ENCODE data around the gene CEP85. TPM values are rescaled to one million over a fixed set of nuclear protein-coding genes. Genes with fewer than 3 reads are reported as not detected.

The CEP85 gene
- total and polyA plus RNA-seq, 9 of the 15 experiments (the other 6 are each of a cell fraction or from before 2014, with no cell fraction given): 42.1 to 140 (median 92.6) TPM

- TF ChIP-seq, protein P1, sequence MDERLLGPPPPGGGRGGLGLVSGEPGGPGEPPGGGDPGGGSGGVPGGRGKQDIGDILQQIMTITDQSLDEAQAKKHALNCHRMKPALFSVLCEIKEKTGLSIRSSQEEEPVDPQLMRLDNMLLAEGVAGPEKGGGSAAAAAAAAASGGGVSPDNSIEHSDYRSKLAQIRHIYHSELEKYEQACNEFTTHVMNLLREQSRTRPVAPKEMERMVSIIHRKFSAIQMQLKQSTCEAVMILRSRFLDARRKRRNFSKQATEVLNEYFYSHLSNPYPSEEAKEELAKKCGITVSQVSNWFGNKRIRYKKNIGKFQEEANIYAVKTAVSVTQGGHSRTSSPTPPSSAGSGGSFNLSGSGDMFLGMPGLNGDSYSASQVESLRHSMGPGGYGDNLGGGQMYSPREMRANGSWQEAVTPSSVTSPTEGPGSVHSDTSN (CRISPR knock-in tag; IDR thresholded peaks at IDR 0.05; ENCODE audit: low read depth): no peak
- TF ChIP-seq, protein P1 (tag; conservative IDR thresholded peaks at IDR 0.05; ENCODE audit: low read depth): no peak
- TF ChIP-seq SNIP1 (IDR thresholded peaks at IDR 0.05; ENCODE audit: low read depth): no peak
- no peak for TF ChIP-seq IFI16 (CRISPR knock-in tag; IDR thresholded peaks at IDR 0.05)
- no peak for TF ChIP-seq E2F1 (CRISPR knock-in tag; IDR thresholded peaks at IDR 0.05)
- no peak for TF ChIP-seq NCOA4 (IDR thresholded peaks at IDR 0.05; ENCODE audit: partially characterized antibody)
- TF ChIP-seq HMBOX1 (IDR thresholded peaks at IDR 0.05): no peak
- TF ChIP-seq MITF (IDR thresholded peaks at IDR 0.05): no peak
- no peak for TF ChIP-seq SMARCE1 (IDR thresholded peaks at IDR 0.05)
- TF ChIP-seq ELF4 (CRISPR knock-in tag; IDR thresholded peaks at IDR 0.05): no peak
These were observed 63.8 kb downstream of the CEP85 start (continued) for GRCh38 chr1:26297791-26298124.

Data from K562 (cell line).